ENCODE measurements around the gene ANKAR. TPM values are rescaled to one million over a fixed set of nuclear protein-coding genes. Genes with fewer than 3 reads are reported as not detected.

Gene ANKAR
- 1.6 and 2.0 TPM in 2 replicates for total RNA-seq (2021)
- long read RNA-seq, partial matches to known transcripts, result 1 of 5 reads
- long read RNA-seq, other reads (novel, unspliced or antisense), result 4 of 5 reads

GRCh38 chr2:189674374-189675112 is at the start of gene ANKAR:
Gene ANKAR, plus strand, starts transcription at chr2:189674670. Its CDS starts 1,821 bp downstream, at chr2:189676491.
- H2BK20ac ChIP-seq (ENCODE audit: low read depth, low read length, poor library complexity, severe bottlenecking), result no peak within 1 kb of the TSS
- no peak within 1 kb of the TSS for H3T11ph ChIP-seq (ENCODE audit: low read length)
- peak; percentile 89 for DNase-seq
- peak within 1 kb of the TSS; percentile 86 for H2AFZ ChIP-seq (ENCODE audit: low read length)
- no peak within 1 kb of the TSS for H3K23ac ChIP-seq (ENCODE audit: insufficient read length, low read depth, low read length)
- H3K9me3 Mint-ChIP-seq, result peaks cover 7 to 9% of the 10 kb centered on the region in 2 experiments; a peak in 3 of 5 replicates
- peaks cover 10% of the 10 kb centered on the region for H3K23me2 ChIP-seq (ENCODE audit: insufficient read length, low read depth, low read length, poor library complexity, severe bottlenecking)
- TF ChIP-seq, protein P1, sequence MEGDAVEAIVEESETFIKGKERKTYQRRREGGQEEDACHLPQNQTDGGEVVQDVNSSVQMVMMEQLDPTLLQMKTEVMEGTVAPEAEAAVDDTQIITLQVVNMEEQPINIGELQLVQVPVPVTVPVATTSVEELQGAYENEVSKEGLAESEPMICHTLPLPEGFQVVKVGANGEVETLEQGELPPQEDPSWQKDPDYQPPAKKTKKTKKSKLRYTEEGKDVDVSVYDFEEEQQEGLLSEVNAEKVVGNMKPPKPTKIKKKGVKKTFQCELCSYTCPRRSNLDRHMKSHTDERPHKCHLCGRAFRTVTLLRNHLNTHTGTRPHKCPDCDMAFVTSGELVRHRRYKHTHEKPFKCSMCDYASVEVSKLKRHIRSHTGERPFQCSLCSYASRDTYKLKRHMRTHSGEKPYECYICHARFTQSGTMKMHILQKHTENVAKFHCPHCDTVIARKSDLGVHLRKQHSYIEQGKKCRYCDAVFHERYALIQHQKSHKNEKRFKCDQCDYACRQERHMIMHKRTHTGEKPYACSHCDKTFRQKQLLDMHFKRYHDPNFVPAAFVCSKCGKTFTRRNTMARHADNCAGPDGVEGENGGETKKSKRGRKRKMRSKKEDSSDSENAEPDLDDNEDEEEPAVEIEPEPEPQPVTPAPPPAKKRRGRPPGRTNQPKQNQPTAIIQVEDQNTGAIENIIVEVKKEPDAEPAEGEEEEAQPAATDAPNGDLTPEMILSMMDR (conservative IDR thresholded peaks at IDR 0.05), result peak; percentile 92
- H3K18ac ChIP-seq (ENCODE audit: insufficient read length, low read depth, low read length), result peak within 1 kb of the TSS; percentile 85
- H4K5ac ChIP-seq (ENCODE audit: insufficient read length, low read depth, low read length), result peak within 1 kb of the TSS; percentile 95
- H4K8ac ChIP-seq (replicated peaks; ENCODE audit: insufficient read length, low read depth, low read length), result peak within 1 kb of the TSS; percentile 70
- H3K79me2 ChIP-seq (ENCODE audit: insufficient read depth, low read length), result no peaks in the 10 kb centered on the region
- no peak within 1 kb of the TSS for H3K27ac ChIP-seq (ENCODE audit: insufficient read length, low read depth, low read length)
- no CpG with 5 or more reads among the region's 62 CpGs for WGBS (ENCODE audit: extremely low coverage, insufficient read length, low lambda C conversion rate)
- peak within 1 kb of the TSS; percentile 38; the same call in 1 of the 2 replicates for H2BK15ac ChIP-seq (ENCODE audit: low read depth, low read length)
- peak within 1 kb of the TSS; percentile 99 for H3K4me2 ChIP-seq (ENCODE audit: insufficient read depth, insufficient read length, low read length)
- peak within 1 kb of the TSS; percentile 84 to 94 for H3K4me3 Mint-ChIP-seq
- no peak within 1 kb of the TSS for H2AK5ac ChIP-seq (ENCODE audit: insufficient read length, low read length)
- peak within 1 kb of the TSS; percentile 95 for H3K14ac ChIP-seq (ENCODE audit: insufficient read depth, low read length)
- H4K20me1 ChIP-seq (ENCODE audit: control insufficient read depth, insufficient read depth, insufficient read length), result no peaks in the 10 kb centered on the region
- H4K91ac ChIP-seq (ENCODE audit: insufficient read length, low read depth, low read length), result no peak within 1 kb of the TSS
- peak within 1 kb of the TSS; percentile 94 for H3K9ac ChIP-seq (ENCODE audit: extremely low read depth, insufficient read length, low read length)
- peaks cover 3% of the 10 kb centered on the region; the same call in 1 of the 2 replicates for H3K27me3 Mint-ChIP-seq (ENCODE audit: low read depth)
- H3K27me3 ChIP-seq (ENCODE audit: insufficient read depth, low read length), result no peaks in the 10 kb centered on the region
- H3K79me1 ChIP-seq (ENCODE audit: insufficient read depth, low read depth, low read length, poor library complexity, severe bottlenecking), result no peaks in the 10 kb centered on the region
- no peak within 1 kb of the TSS for H2BK120ac ChIP-seq (ENCODE audit: low read depth, low read length, poor library complexity, severe bottlenecking)
- no peaks in the 10 kb centered on the region for H3K9me3 ChIP-seq (ENCODE audit: control insufficient read depth, low read depth, low read length)
- H2BK5ac ChIP-seq (ENCODE audit: insufficient read length, low read length), result no peak within 1 kb of the TSS
- peak within 1 kb of the TSS; percentile 83 for H3K56ac ChIP-seq (ENCODE audit: insufficient read length, low read depth, low read length)
- peak within 1 kb of the TSS; percentile 91 to 97 (median 96) for H3K27ac Mint-ChIP-seq
- H3K36me3 Mint-ChIP-seq (ENCODE audit: insufficient read depth in 1 of 3, low read depth in 3 of 3), result peaks cover 10 to 23% (median 20%) of the 10 kb centered on the region in 3 experiments
- no peak within 1 kb of the TSS; the same call in 1 of the 2 replicates for H3K4ac ChIP-seq (ENCODE audit: low read depth, low read length)
- H2BK12ac ChIP-seq (ENCODE audit: insufficient read length, low read depth, low read length), result peak within 1 kb of the TSS; percentile 40
- H3K4me1 Mint-ChIP-seq, result peaks cover 12 to 16% of the 10 kb centered on the region in 2 experiments; a peak in 3 of 4 replicates
- no peaks in the 10 kb centered on the region for H3K4me1 ChIP-seq (ENCODE audit: insufficient read depth, low read length)
